ENCODE measurements around the gene KNTC1.

- TF ChIP-seq CTCF (IDR thresholded peaks at IDR 0.05): no peak
- no peak for TF ChIP-seq POLR2A (IDR thresholded peaks at IDR 0.05)
Observed at GRCh38 chr12:122527478-122527944, 462 bp downstream of the KNTC1 start.
